Measurements from ENCODE around the gene NOS1AP.

NOS1AP gene

DNA sequence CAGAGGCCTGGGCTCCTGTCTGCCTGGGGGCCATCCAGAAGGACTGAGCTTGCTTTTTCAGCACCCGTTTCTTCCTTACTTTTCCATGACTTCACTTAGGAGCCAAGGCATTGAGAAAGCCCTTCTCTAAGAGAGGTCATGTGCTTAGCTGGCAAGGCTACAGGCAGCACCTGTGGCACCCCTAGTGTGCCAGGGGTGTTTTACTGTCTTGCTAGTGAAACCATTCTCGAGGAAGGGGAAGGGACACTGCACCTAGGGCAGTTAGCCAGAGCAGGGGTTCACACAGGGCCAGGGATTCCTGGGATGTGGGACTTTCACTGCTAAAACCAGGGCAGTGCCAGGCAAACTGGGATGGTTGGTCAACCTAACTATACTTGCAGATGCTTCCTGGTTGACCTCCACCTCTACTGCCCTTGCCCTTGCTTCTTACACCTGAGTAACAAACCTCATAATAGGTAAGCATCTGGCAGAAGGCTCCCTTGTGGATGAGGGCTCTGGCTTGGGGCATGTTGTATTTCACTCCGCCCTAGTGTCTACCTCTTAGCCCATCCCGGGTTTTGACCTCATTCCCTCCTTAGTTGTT lies 69.2 kb downstream of the NOS1AP start:
- DNase-seq = no peak

GRCh38 chr1:162139211-162139610 lies 69.7 kb downstream of the NOS1AP start:
- DNase-seq = no peak

DNA sequence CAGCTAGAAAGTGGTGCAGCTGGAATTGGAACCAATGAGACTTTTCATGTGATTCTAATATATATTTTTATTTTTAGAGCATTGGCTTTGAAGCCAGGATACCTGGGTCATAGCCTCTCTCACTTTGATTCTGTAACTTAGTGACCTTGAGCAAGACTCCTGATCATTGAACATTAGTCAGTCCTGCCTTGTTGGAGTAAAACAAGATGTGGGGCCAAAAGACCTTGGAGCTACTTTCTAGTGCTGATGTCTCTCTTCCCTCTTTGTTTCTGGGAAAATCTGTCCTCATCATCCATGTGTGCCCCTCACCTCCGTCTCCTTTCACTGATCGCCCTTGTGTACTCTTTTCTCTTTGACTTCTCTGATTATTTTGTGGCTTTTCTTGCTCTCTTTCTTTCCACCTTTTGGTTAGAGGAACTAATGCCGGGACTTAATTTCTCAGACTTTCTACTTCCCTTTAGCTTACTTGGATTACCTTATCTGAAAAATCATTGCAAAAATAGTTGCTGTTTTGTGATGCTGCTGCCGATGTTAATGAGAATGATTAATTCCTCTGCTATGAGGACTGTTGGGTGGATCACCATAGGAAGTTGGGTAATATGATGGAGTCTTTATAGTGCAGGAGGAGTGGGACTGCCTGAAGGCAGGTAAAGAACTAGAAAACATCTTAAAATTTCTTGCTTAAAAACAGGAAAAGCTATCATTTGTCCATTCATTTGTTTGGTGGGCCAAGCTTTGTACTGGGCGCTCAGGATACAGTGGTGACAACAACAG lies 72.0 kb downstream of the NOS1AP start:
- no peak for DNase-seq

GRCh38 chr1:162142968-162143367 lies 73.5 kb downstream of the NOS1AP start:
- DNase-seq = no peak

DNA sequence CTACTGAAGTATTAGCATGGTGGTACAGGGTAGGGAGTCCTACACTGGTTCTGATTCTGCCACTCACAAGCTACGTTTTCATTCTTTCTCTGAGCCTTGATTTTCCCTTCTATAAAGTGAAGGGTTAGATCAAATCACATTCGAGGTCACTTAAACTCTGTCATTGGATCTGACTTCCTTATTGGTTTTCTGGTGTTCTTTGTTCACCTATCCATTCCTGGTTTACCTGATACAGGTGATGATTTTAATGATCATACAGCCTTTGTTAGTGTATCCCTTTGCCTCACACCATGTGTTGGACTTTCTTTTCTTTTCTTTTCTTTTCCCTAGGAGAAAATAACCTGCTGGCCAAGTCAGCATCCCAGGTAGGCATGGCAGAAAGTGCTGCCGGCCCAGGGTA lies 74.8 kb downstream of the NOS1AP start:
- no peak for DNase-seq

- DNase-seq = no peak
Observed at GRCh38 chr1:162144853-162145252, 75.4 kb downstream of the NOS1AP start.

- no peak for DNase-seq
Observed at GRCh38 chr1:162145280-162145965, 75.9 kb downstream of the NOS1AP start.

- DNase-seq = no peak
Observed at GRCh38 chr1:162145966-162146696, 76.6 kb downstream of the NOS1AP start.

DNA sequence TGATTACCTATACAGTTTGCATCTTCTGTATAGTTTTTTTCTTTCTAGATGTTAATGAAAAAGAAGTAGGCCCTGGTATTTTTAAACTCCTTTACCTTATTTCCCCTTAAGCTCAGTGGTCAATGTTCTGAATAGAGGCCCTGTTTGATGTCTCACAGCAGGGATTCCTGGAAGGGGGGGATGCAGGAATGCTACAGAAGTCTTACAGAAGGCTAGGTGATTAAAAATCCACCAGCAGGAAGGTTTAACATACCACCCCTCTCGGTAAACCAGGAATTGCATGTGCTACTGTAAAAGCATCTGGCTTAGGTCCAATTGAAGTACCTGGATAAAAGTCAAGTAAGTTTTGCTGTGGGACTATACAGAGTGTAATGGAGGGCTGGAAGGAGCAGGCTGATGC lies 78.3 kb downstream of the NOS1AP start:
- DNase-seq = no peak

GRCh38 chr1:162150112-162150511 lies 80.6 kb downstream of the NOS1AP start:
- no peak for DNase-seq

- no peak for DNase-seq
Observed at GRCh38 chr1:162151900-162152829, 82.7 kb downstream of the NOS1AP start.

DNA sequence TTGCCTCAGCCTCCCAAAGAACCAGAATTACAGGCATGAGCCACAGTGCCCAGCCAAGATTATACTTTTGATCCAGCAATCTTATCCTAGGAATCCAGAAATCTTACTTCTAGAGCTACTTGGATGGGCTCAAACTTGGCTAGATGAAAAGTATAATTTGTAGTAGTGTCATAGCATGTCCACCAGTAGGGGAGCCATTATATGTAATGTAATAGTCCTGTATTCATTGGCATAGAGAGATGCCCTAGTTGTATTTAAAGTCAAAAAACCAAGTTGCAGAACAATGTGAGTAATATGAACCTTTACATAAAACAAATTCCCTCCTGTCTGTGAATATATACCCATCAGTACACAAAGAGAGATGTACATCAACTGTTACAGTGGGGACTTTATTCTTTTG lies 83.9 kb downstream of the NOS1AP start:
- DNase-seq = no peak

GRCh38 chr1:162157469-162157868 lies 88.0 kb downstream of the NOS1AP start:
- no peak for DNase-seq

- DNase-seq = no peak
Observed at GRCh38 chr1:162158624-162159271, 89.3 kb downstream of the NOS1AP start.

- DNase-seq = no peak
Observed at GRCh38 chr1:162159515-162159914, 90.0 kb downstream of the NOS1AP start.

GRCh38 chr1:162161916-162162550 lies 92.5 kb downstream of the NOS1AP start:
- no peak for DNase-seq

DNA sequence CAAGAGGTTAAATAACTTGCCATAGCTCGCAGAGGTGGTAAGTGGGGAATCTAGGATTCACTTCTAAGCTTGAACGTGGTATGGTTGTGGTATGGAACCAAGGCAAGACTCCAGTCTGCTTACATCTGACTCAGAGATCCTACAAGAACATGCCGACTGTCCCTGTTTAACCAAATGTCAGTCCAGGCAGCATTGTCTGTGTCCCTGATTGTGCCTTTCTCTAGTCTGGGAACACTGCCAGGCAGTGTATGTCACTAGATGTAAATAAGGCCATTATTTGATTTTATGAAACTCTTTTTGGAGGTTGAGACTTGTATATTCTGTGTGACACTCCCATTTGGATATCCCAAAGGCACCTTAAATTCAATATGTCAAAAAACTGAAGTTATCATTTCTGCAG lies 96.0 kb downstream of the NOS1AP start:
- DNase-seq = no peak

DNA sequence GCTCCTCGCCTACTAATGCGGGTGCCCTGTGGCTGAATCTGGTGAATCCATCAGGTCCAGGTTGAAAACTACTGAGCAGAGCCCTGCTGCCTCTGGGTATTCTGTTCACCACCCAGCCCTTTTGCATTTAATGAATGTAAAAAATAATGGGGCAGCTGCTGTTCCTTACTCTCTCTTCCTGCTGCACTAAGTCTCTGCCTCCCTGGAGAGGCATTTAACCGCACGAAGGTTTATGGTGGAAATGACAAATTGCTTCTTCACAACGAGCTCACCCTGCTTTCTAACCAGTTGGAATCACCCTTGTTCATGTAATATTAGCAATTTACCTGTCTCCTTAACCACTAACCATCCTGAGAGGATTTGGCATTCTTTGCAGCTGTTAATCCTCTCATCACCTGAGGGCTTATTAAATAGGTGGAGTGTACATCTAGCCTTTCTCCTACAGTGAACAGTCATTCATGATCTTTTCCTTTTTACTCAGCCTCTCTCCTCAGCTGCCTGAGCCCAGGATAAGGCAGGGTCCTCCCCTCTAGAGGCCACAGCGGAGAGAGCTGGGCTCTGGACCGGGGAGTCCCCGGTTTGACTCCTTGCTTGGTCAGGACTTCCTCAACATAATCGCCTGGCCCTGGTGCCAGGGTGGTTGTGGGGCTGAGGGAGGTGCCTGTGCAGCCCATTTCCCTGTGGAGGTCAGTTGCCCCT lies 97.6 kb downstream of the NOS1AP start:
- no peak for DNase-seq

- no peak for DNase-seq
Observed at GRCh38 chr1:162168261-162168660, 98.8 kb downstream of the NOS1AP start.

- DNase-seq = no peak
Observed at GRCh38 chr1:162169031-162169790, 99.7 kb downstream of the NOS1AP start.
